HepG2 (cell line): ENCODE results near the gene FGD3. TPM values are rescaled to one million over a fixed set of nuclear protein-coding genes. Genes with fewer than 3 reads are reported as not detected.

Experiments used
- ATAC-seq: fragments of 200-7000 bp; cut with Tn5 transposase; 3 replicates; pipeline ENCODE4 v1.9.1; 2020; ENCODE audit warnings: mild to moderate bottlenecking, moderate library complexity
- BruUV-seq: library from RNA; stranded (reverse); fragments of 400-500 nt; replicated peaks from 2 replicates; lab custom pipeline; 2021; lab: Mats Ljungman, UMichigan
- CTCF ChIA-PET: fragments of 300-600 bp; formaldehyde crosslinking; extraction: SDS; loops from one replicate; lab custom pipeline; 2021; ENCODE audit warnings: low total read pairs, inconsistent platforms, low intra/inter-chr PET ratio; lab: Yijun Ruan, JAX
- POLR2A ChIA-PET: fragments of 350-600 bp; sonication (Branson Sonifier 250); formaldehyde crosslinking; loops from one replicate; lab custom pipeline; 2020; ENCODE audit warnings: antibody characterized with exemption, inconsistent platforms; lab: Yijun Ruan, JAX
- DNase-seq: peaks from one replicate; pipeline ENCODE4 v3.0.0-alpha.2; 2015; ENCODE audit warnings: low spot score
- FAIRE-seq: peaks from 3 replicates; lab custom pipeline; 2011; peaks lifted over from hg19 to GRCh38; lab: Jason Lieb, UNC
- H2AFZ ChIP-seq: one replicate; pipeline ENCODE4 v1.6.1; 2011; ENCODE audit warnings: low read length, inconsistent platforms
- H3K27ac ChIP-seq: fragments of 300-600 bp; 3 replicates; pipeline ENCODE4 v1.8.0; 2011; ENCODE audit warnings: mixed run types, mild to moderate bottlenecking, mixed read lengths, low read length, inconsistent platforms; ENCODE audit not compliant: insufficient read depth; ENCODE audit errors: extremely low read length
- H3K27me3 ChIP-seq, 2 experiments: fragments of 200-600 bp in 1 of 2; 2 replicates in 1 of 2; 3 replicates in 1 of 2; pipeline versions ENCODE4 v1.6.0 to v1.8.0; 2011; ENCODE audit warnings: low read length in 2 of 2, mild to moderate bottlenecking in 2 of 2, moderate library complexity in 2 of 2, inconsistent platforms in 1 of 2; ENCODE audit not compliant: insufficient read depth in 2 of 2, control insufficient read depth in 1 of 2
- H3K36me3 ChIP-seq, 2 experiments: fragments of 200-600 bp in 1 of 2; replicated peaks in 1 of 2; 2 replicates in 1 of 2; 3 replicates in 1 of 2; pipeline versions ENCODE4 v1.5.1 to v1.8.0; 2011; ENCODE audit warnings: low read length in 2 of 2, inconsistent platforms in 1 of 2; ENCODE audit not compliant: insufficient read depth in 2 of 2, control insufficient read depth in 1 of 2
- H3K4me1 ChIP-seq: 2 replicates; pipeline ENCODE4 v1.5.1; 2012; ENCODE audit warnings: low read length, inconsistent platforms; ENCODE audit not compliant: insufficient read depth
- H3K4me2 ChIP-seq: 2 replicates; pipeline ENCODE4 v1.6.0; 2011; ENCODE audit warnings: low read depth, low read length, inconsistent platforms
- H3K4me3 ChIP-seq, 3 experiments: fragments of 200-600 bp in 1 of 3; sonication (generic), shearing (Covaris generic) in 1 of 3; replicated peaks in 1 of 3; 2 replicates each; pipeline ENCODE4 v1.5.1; 2011 to 2016; ENCODE audit warnings: low read length in 3 of 3, inconsistent platforms in 2 of 3, low read depth in 2 of 3, mild to moderate bottlenecking in 2 of 3, control low read depth in 1 of 3, mixed read lengths in 1 of 3; ENCODE audit not compliant: insufficient read depth in 1 of 3
- H3K79me2 ChIP-seq: one replicate; pipeline ENCODE4 v1.6.1; 2011; ENCODE audit warnings: low read length, inconsistent platforms; ENCODE audit not compliant: insufficient read depth
- H3K9ac ChIP-seq: 2 replicates; pipeline ENCODE4 v1.6.0; 2011; ENCODE audit warnings: mild to moderate bottlenecking, low read depth, low read length, inconsistent platforms; ENCODE audit not compliant: insufficient read depth
- H3K9me3 ChIP-seq: 2 replicates; pipeline ENCODE4 v1.5.1; 2012; ENCODE audit warnings: mild to moderate bottlenecking, low read length
- H4K20me1 ChIP-seq: 2 replicates; pipeline ENCODE4 v1.6.0; 2011; ENCODE audit warnings: inconsistent platforms, mild to moderate bottlenecking, low read length, moderate library complexity; ENCODE audit not compliant: insufficient read depth
- HNF4G ChIP-seq, 2 experiments: sonication (generic) in 1 of 2; formaldehyde crosslinking in 1 of 2; IDR thresholded peaks; 2 replicates each; pipeline versions ENCODE4 v1.4.0 to v1.6.1; 2011 to 2020; ENCODE audit warnings: borderline replicate concordance in 2 of 2, low read depth in 2 of 2, mild to moderate bottlenecking in 2 of 2, low read length in 1 of 2, missing genetic modification reagents in 1 of 2, moderate library complexity in 1 of 2
- NFKBIZ ChIP-seq: IDR thresholded peaks from 2 replicates; pipeline ENCODE4 v1.6.1; 2018; ENCODE audit warnings: missing genetic modification reagents, missing compliant biosample characterization
- POLR2AphosphoS2 ChIP-seq: IDR thresholded peaks from 2 replicates; pipeline ENCODE4 v1.6.1; 2011; ENCODE audit warnings: low read depth, low read length, improper control_type of control experiment
- RNF219 ChIP-seq: sonication (generic); formaldehyde crosslinking; IDR thresholded peaks from 2 replicates; pipeline ENCODE4 v1.5.0; 2020; ENCODE audit warnings: mild to moderate bottlenecking, missing genetic modification reagents
- UBTF ChIP-seq: sonication (generic); formaldehyde crosslinking; IDR thresholded peaks from 2 replicates; pipeline ENCODE4 v1.4.0; 2020; ENCODE audit warnings: mild to moderate bottlenecking, missing genetic modification reagents
- ZNF224 ChIP-seq: sonication (generic); formaldehyde crosslinking; IDR thresholded peaks from 2 replicates; pipeline ENCODE4 v1.5.0; 2020; ENCODE audit warnings: mild to moderate bottlenecking, missing genetic modification reagents
- ZNF441 ChIP-seq: sonication (generic); formaldehyde crosslinking; IDR thresholded peaks from 2 replicates; pipeline ENCODE4 v1.7.0; 2021; ENCODE audit warnings: missing genetic modification reagents, borderline replicate concordance
- ZNF446 ChIP-seq: sonication (generic); formaldehyde crosslinking; IDR thresholded peaks from 2 replicates; pipeline ENCODE4 v1.5.0; 2020; ENCODE audit warnings: mild to moderate bottlenecking, missing genetic modification reagents
- WGBS: methylation state at CpG from one replicate; pipeline ENCODE4 v1.1.6; 2017; ENCODE audit warnings: low lambda C conversion rate; 5-methylcytosine and 5-hydroxymethylcytosine counted together
- in situ Hi-C: cut with HindIII; loops from 2 replicates; pipeline ENCODE4 v1.10.0; 2017; ENCODE audit warnings: low pct_unique_long_range_greater_than_20kb; ENCODE audit not compliant: extremely low pct_ligation_motif_present
- intact Hi-C: fragments of 100-400 bp; cut with micrococcal nuclease; formaldehyde crosslinking; loops from one replicate; pipeline ENCODE4 v1.10.0; 2022; ENCODE audit not compliant: unreplicated experiment
- polyA plus RNA-seq, 8 experiments: library from polyadenylated mRNA; depleted of rRNA in 3 of 8; stranded (reverse) in 7 of 8; unstranded in 1 of 8; fragments of >200 nt; fragmentation: Illumina TruSeq in 4 of 8; extraction: Trizol in 4 of 8; gene quantifications; 2 replicates each; pipeline versions ENCODE4 v1.2.1 to v1.2.3, GENCODE V29; 2011 to 2016; ENCODE audit warnings: low read depth in 4 of 8, missing spikeins in 1 of 8, mixed read lengths in 1 of 8; ENCODE audit not compliant: insufficient read depth in 1 of 8
- total RNA-seq, 5 experiments: library from RNA; depleted of rRNA; stranded (reverse); fragments of >200 nt; fragmentation: Illumina TruSeq; extraction: Trizol; gene quantifications; 2 replicates each; pipeline ENCODE4 v1.2.3, GENCODE V29; 2016; ENCODE audit warnings: low read depth in 1 of 5
- TF ChIP-seq, protein P1 (sequence below): sonication (generic); formaldehyde crosslinking; IDR thresholded peaks from 2 replicates; pipeline ENCODE4 v1.8.1; 2022; ENCODE audit warnings: mild to moderate bottlenecking, missing genetic modification reagents
- TF ChIP-seq, protein P2 (sequence below): sonication (generic); formaldehyde crosslinking; IDR thresholded peaks from 2 replicates; pipeline ENCODE4 v1.5.0; 2020; ENCODE audit warnings: mild to moderate bottlenecking, missing genetic modification reagents, moderate library complexity

FGD3 gene
- total and polyA plus RNA-seq, 2 of the 13 experiments (the other 11 are each of a cell fraction or from before 2014, with no cell fraction given), result 0.53 to 1.1 TPM

DNA sequence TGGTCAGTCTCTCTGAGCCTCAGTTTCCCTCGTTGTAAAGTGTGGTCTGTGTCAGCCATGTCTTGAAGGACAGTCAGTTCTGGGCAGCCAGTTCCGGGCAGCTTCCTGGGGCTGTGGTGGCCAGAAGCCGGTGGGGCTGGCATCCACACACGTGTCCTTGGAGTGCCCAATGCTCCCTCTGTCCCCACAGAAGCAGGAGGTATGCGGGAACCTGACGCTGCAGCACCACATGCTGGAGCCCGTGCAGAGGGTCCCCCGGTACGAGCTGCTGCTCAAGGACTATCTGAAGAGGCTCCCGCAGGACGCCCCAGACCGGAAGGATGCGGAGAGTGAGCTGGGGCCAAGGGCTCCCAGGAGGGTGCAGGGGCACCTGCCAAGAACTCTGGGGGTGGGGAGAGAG lies 62.7 kb downstream of the FGD3 start:
- ATAC-seq, result peak; percentile 16; the same call in 2 of the 3 replicates
- intact Hi-C loops (no loop called here), in situ Hi-C loops (no loop called here)
- BruUV-seq, result no TSS peak
- Histone ChIP-seq H3K36me3 (no peaks in the 10 kb centered on the region), H3K27ac (no peak overlapping the region), H3K9ac (no peak overlapping the region), H3K4me3 (no peak overlapping the region), H3K79me2 (no peaks in the 10 kb centered on the region), H4K20me1 (no peaks in the 10 kb centered on the region), H2AFZ (no peak overlapping the region), H3K4me1 (peaks cover 14% of the 10 kb centered on the region), H3K9me3 (no peaks in the 10 kb centered on the region), H3K27me3 (no peaks in the 10 kb centered on the region), H3K4me2 (no peak overlapping the region)
- 78% methylated on average over 7 of the region's 13 CpGs for WGBS
- no peak for TF ChIP-seq ZNF441 (CRISPR knock-in tag)
- TF ChIP-seq RNF219 (CRISPR knock-in tag), result no peak
- TF ChIP-seq POLR2AphosphoS2, result no peak
- no peak for TF ChIP-seq ZNF446 (CRISPR knock-in tag)
- no peak for TF ChIP-seq ZNF224 (CRISPR knock-in tag)
- DNase-seq, result no peak
- no peak for FAIRE-seq
- ChIA-PET POLR2A (no interaction called here), CTCF (no interaction called here)

- Histone ChIP-seq H3K4me2 (0 out of 2 replicates have a peak overlapping the region, but pooled peaks have one; percentile 15), H3K27me3 (no peaks in the 10 kb centered on the region), H3K79me2 (no peaks in the 10 kb centered on the region), H3K9ac (no peak overlapping the region; the same call in 1 of the 2 replicates), H3K36me3 (no peaks in the 10 kb centered on the region), H3K9me3 (no peaks in the 10 kb centered on the region), H4K20me1 (no peaks in the 10 kb centered on the region), H3K4me1 (peaks cover 12% of the 10 kb centered on the region), H3K27ac (no peak overlapping the region), H3K4me3 (no peak overlapping the region), H2AFZ (no peak overlapping the region)
- ATAC-seq (peak; percentile 92), FAIRE-seq (peak; percentile 47), DNase-seq (peak; percentile 31)
- BruUV-seq, result no TSS peak
- 0% methylated on average over 1 of the region's 4 CpGs for WGBS
- intact Hi-C loops, result no loop called here
- in situ Hi-C loops, result no loop called here
- ChIA-PET POLR2A (no interaction called here), CTCF (no interaction called here)
- TF ChIP-seq NFKBIZ (CRISPR knock-in tag) (no peak), HNF4G (IDR thresholded peaks at IDR 0.05; ENCODE audit: borderline replicate concordance, low read depth, low read length) (0 out of 2 replicates have a peak, but pooled peaks have one; percentile 31), HNF4G (CRISPR knock-in tag; IDR thresholded peaks at IDR 0.05; ENCODE audit: borderline replicate concordance, low read depth) (no peak), UBTF (CRISPR knock-in tag) (0 out of 2 replicates have a peak, but pooled peaks have one; percentile 20)
- TF ChIP-seq, protein P1, sequence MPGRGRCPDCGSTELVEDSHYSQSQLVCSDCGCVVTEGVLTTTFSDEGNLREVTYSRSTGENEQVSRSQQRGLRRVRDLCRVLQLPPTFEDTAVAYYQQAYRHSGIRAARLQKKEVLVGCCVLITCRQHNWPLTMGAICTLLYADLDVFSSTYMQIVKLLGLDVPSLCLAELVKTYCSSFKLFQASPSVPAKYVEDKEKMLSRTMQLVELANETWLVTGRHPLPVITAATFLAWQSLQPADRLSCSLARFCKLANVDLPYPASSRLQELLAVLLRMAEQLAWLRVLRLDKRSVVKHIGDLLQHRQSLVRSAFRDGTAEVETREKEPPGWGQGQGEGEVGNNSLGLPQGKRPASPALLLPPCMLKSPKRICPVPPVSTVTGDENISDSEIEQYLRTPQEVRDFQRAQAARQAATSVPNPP (CRISPR knock-in tag), result no peak
- TF ChIP-seq, protein P2, sequence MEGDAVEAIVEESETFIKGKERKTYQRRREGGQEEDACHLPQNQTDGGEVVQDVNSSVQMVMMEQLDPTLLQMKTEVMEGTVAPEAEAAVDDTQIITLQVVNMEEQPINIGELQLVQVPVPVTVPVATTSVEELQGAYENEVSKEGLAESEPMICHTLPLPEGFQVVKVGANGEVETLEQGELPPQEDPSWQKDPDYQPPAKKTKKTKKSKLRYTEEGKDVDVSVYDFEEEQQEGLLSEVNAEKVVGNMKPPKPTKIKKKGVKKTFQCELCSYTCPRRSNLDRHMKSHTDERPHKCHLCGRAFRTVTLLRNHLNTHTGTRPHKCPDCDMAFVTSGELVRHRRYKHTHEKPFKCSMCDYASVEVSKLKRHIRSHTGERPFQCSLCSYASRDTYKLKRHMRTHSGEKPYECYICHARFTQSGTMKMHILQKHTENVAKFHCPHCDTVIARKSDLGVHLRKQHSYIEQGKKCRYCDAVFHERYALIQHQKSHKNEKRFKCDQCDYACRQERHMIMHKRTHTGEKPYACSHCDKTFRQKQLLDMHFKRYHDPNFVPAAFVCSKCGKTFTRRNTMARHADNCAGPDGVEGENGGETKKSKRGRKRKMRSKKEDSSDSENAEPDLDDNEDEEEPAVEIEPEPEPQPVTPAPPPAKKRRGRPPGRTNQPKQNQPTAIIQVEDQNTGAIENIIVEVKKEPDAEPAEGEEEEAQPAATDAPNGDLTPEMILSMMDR (CRISPR knock-in tag), result peak; percentile 25; the same call in 1 of the 2 replicates
These were observed 63.4 kb downstream of the FGD3 start for GRCh38 chr9:93010704-93011103.
